ENCODE results near the gene AGRP.

AGRP gene

GRCh38 chr16:67461600-67462278 is 21.6 kb downstream of the AGRP start:
- no peak for DNase-seq

GRCh38 chr16:67460961-67461360 is 22.4 kb downstream of the AGRP start:
- DNase-seq = no peak

- no peak for DNase-seq
Measured at GRCh38 chr16:67460168-67460567, 23.2 kb downstream of the AGRP start.

GRCh38 chr16:67459861-67460150 is 23.5 kb downstream of the AGRP start:
- no peak for DNase-seq

- no peak for DNase-seq
Measured at GRCh38 chr16:67459066-67459860, 24.1 kb downstream of the AGRP start.

GRCh38 chr16:67458121-67458641 is 25.2 kb downstream of the AGRP start:
- no peak for DNase-seq

GRCh38 chr16:67457611-67458010 is 25.7 kb downstream of the AGRP start:
- no peak for DNase-seq

- peak; percentile 27 for DNase-seq
Measured at GRCh38 chr16:67456391-67457081, 26.8 kb downstream of the AGRP start.

- no peak for DNase-seq
Measured at GRCh38 chr16:67454852-67455251, 28.5 kb downstream of the AGRP start.

GRCh38 chr16:67454104-67454503 is 29.2 kb downstream of the AGRP start:
- no peak for DNase-seq

GRCh38 chr16:67451704-67452435 is 31.5 kb downstream of the AGRP start:
- DNase-seq = no peak

GRCh38 chr16:67451061-67451703 is 32.2 kb downstream of the AGRP start:
- DNase-seq = no peak

- DNase-seq = no peak
Measured at GRCh38 chr16:67449739-67450138, 33.6 kb downstream of the AGRP start.

GRCh38 chr16:67449336-67449735 is 34.0 kb downstream of the AGRP start:
- DNase-seq = no peak

GRCh38 chr16:67448580-67448979 is 34.8 kb downstream of the AGRP start:
- DNase-seq = no peak

GRCh38 chr16:67447508-67448076 is 35.8 kb downstream of the AGRP start:
- peak; percentile 87 for DNase-seq

GRCh38 chr16:67446968-67447507 is 36.3 kb downstream of the AGRP start:
- DNase-seq = no peak

GRCh38 chr16:67445913-67446907 is 37.1 kb downstream of the AGRP start:
- DNase-seq = no peak

GRCh38 chr16:67445441-67445912 is 37.9 kb downstream of the AGRP start:
- DNase-seq = no peak

GRCh38 chr16:67445126-67445426 is 38.3 kb downstream of the AGRP start:
- DNase-seq = no peak

All from RPMI8226 (cell line).